SU-DHL-6 (cell line): ENCODE results near the gene DDX54.
A peak's percentile ranks its signal among the peaks of the same experiment; 100 is the strongest.

Experiments used
- H2AFZ ChIP-seq: fragments of 200-600 bp; sonication (generic); 2 replicates; pipeline ENCODE4 v1.6.1; 2014; ENCODE audit warnings: low read depth, mild to moderate bottlenecking, moderate library complexity, mixed read lengths, antibody characterized with exemption, low read length; ENCODE audit not compliant: severe bottlenecking
- H3F3A ChIP-seq: fragments of 200-600 bp; shearing (Covaris generic); 2 replicates; pipeline ENCODE4 v1.6.0; 2016; ENCODE audit warnings: antibody characterized with exemption, mild to moderate bottlenecking; ENCODE audit not compliant: insufficient read depth
- H3K27ac ChIP-seq: fragments of 200-600 bp; sonication (generic); 2 replicates; pipeline ENCODE4 v1.5.1; 2016; ENCODE audit warnings: low read depth, mild to moderate bottlenecking, low read length, moderate library complexity, mixed read lengths
- H3K27me3 ChIP-seq: fragments of 200-600 bp; sonication (generic), shearing (Covaris generic); 2 replicates; pipeline ENCODE4 v1.6.0; 2014; ENCODE audit warnings: mild to moderate bottlenecking, low read length
- H3K36me3 ChIP-seq: fragments of 200-600 bp; sonication (generic); 2 replicates; pipeline ENCODE4 v1.6.1; 2014; ENCODE audit warnings: mild to moderate bottlenecking, low read length, mixed read lengths
- H3K4me2 ChIP-seq: fragments of 300-600, 200-600 bp; shearing (Covaris generic), sonication (generic); 2 replicates; pipeline ENCODE4 v1.6.0; 2014; ENCODE audit warnings: low read length, low read depth, mild to moderate bottlenecking; ENCODE audit not compliant: poor library complexity, severe bottlenecking
- H3K4me3 ChIP-seq: fragments of 200-600 bp; sonication (generic); 2 replicates; pipeline ENCODE4 v1.5.1; 2014; ENCODE audit warnings: antibody characterized with exemption, low read length, mild to moderate bottlenecking, mixed read lengths; ENCODE audit not compliant: insufficient read depth, poor library complexity, severe bottlenecking
- H3K79me2 ChIP-seq: fragments of 200-600 bp; sonication (generic); 2 replicates; pipeline ENCODE4 v1.6.1; 2014; ENCODE audit warnings: mild to moderate bottlenecking, low read length, moderate library complexity; ENCODE audit not compliant: insufficient read depth
- H3K9ac ChIP-seq: fragments of 200-600 bp; sonication (generic); 2 replicates; pipeline ENCODE4 v1.7.0; 2014; ENCODE audit warnings: mild to moderate bottlenecking, low read length
- H3K9me2 ChIP-seq: fragments of 200-600 bp; sonication (generic); replicated peaks from 2 replicates; pipeline ENCODE4 v1.6.1; 2014; ENCODE audit warnings: low read length; ENCODE audit not compliant: insufficient read depth
- H3K9me3 ChIP-seq: fragments of 200-600 bp; sonication (generic); 2 replicates; pipeline ENCODE4 v1.6.1; 2014; ENCODE audit warnings: low read length, mixed read lengths; ENCODE audit not compliant: insufficient read depth
- H4K20me1 ChIP-seq: fragments of 200-600 bp; sonication (generic); 2 replicates; pipeline ENCODE4 v1.6.1; 2014; ENCODE audit warnings: low read depth, mild to moderate bottlenecking, antibody characterized with exemption, low read length, moderate library complexity, mixed read lengths
- CTCF ChIP-seq: fragments of 200-600 bp; sonication (generic); IDR thresholded peaks from one replicate; pipeline ENCODE4 v1.5.1; 2017; ENCODE audit warnings: antibody characterized with exemption, mild to moderate bottlenecking, low read length, moderate library complexity; ENCODE audit not compliant: insufficient read depth, poor library complexity, severe bottlenecking
- EZH2phosphoT487 ChIP-seq: fragments of 200-600 bp; sonication (generic), shearing (Covaris generic); conservative IDR thresholded peaks from 2 replicates; pipeline ENCODE4 v1.6.1; 2018; ENCODE audit warnings: mild to moderate bottlenecking, antibody characterized with exemption, low read length, moderate library complexity, mixed read lengths

Gene DDX54

DNA sequence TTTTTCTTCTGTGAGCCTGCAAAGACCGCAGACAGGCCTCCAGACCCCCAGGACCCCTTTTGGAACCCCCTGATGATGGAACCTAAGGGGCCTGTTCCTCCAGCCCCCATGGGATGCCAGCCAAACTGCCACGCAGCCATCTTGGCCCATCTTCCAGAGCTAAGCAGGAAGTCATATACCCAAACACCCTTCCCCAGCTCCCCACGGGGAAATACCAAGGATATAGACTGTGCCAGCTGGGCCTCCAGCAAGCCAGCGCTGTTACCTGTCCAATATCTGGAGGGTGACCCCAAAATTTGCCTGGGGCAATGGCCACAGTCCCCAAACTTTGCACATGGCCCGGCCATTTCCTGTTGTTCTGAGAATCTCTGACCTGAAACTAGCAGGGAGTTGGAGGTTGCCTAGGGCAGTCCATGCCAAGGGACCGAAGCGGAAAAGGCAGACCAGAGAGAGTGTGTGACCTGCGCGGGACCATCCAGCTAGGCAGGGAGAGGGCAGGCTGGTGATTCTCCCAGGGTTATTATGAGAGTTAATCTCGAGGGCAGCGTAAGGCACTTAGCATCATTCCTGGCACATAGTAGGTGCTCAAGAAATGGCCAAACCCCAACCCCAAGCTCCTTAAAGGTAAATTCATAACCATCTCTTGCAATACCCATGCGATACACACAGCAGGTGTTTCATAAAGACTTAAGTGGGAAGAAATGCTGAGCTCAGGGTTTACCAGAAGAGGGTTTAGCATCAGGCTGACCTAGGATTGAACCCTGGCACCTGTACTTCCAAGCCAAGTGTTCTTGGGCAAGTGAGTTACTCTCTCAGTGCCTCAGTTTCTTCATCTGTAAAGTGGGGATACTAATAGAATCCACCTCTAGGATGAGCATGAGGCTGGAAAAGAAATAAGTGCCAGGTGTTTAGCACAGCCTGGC is 47.2 kb downstream of the DDX54 start:
- no peak overlapping the region for H3K9ac ChIP-seq
- TF ChIP-seq CTCF (no peak), EZH2phosphoT487 (no peak)
- H3K9me2 ChIP-seq = no peaks in the 10 kb centered on the region
- no peaks in the 10 kb centered on the region for H4K20me1 ChIP-seq
- no peaks in the 10 kb centered on the region for H3K27me3 ChIP-seq
- no peaks in the 10 kb centered on the region for H3K9me3 ChIP-seq
- peaks cover 8% of the 10 kb centered on the region for H3F3A ChIP-seq
- H3K36me3 ChIP-seq = no peaks in the 10 kb centered on the region
- H2AFZ ChIP-seq = no peak overlapping the region
- H3K4me2 ChIP-seq = no peak overlapping the region
- H3K79me2 ChIP-seq = peaks cover 22% of the 10 kb centered on the region
- no peak overlapping the region for H3K4me3 ChIP-seq
- H3K27ac ChIP-seq = no peak overlapping the region

DNA sequence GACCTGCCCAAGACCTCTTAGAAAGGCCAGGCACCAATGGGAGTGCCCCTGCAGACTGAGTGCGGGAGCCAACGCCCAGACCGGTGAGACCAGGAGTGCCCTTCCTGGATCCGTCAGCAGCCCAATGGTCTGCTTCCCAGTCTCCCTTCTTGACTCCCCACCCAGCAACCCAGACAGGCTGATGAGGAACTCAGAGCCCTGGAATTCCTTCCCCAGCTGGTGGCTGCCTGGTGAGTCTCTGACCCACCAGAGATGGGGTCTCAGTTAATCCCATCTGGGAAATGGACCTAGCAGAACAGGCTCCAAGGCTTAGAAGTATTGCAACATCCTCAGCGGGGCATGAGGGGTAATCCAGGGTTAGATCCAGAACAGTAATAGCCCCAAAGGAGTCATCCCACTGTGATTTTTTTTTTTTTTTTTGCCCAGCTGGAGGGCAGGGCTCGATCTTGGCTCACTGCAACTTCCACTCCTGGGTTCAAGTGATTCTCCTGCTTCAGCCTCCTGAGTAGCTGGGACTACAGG is 48.2 kb downstream of the DDX54 start:
- Histone ChIP-seq H4K20me1 (no peaks in the 10 kb centered on the region), H3K27me3 (no peaks in the 10 kb centered on the region), H3K9me2 (no peaks in the 10 kb centered on the region), H3K9ac (no peak overlapping the region), H3K79me2 (peaks cover 33% of the 10 kb centered on the region), H3K36me3 (no peaks in the 10 kb centered on the region), H3F3A (peaks cover 14% of the 10 kb centered on the region), H3K9me3 (no peaks in the 10 kb centered on the region), H3K27ac (no peak overlapping the region), H2AFZ (no peak overlapping the region), H3K4me2 (no peak overlapping the region), H3K4me3 (no peak overlapping the region)
- TF ChIP-seq EZH2phosphoT487 (no peak), CTCF (no peak)

GRCh38 chr12:113136128-113136989 is 48.9 kb downstream of the DDX54 start:
- H3K4me2 ChIP-seq = peak overlapping the region; percentile 54
- peak overlapping the region; percentile 55 for H3K27ac ChIP-seq
- H3F3A ChIP-seq = peaks cover 18% of the 10 kb centered on the region
- H3K4me3 ChIP-seq = peak overlapping the region; percentile 20
- no peaks in the 10 kb centered on the region for H4K20me1 ChIP-seq
- H3K9me2 ChIP-seq = no peaks in the 10 kb centered on the region
- H3K36me3 ChIP-seq = no peaks in the 10 kb centered on the region
- H3K9ac ChIP-seq = peak overlapping the region; percentile 43; the same call in 1 of the 2 replicates
- TF ChIP-seq CTCF (no peak), EZH2phosphoT487 (no peak)
- H3K9me3 ChIP-seq = no peaks in the 10 kb centered on the region
- no peaks in the 10 kb centered on the region for H3K27me3 ChIP-seq
- H3K79me2 ChIP-seq = peaks cover 39% of the 10 kb centered on the region
- H2AFZ ChIP-seq = no peak overlapping the region
